ENCODE data around the gene AARSD1. TPM values are rescaled to one million over a fixed set of nuclear protein-coding genes. Genes with fewer than 3 reads are reported as not detected.
"Not testable (repeated sequence)": the region's sequence is repeated elsewhere in the genome, so short reads cannot be mapped to it uniquely, and the experiment has no call there.

The AARSD1 gene, protein sequence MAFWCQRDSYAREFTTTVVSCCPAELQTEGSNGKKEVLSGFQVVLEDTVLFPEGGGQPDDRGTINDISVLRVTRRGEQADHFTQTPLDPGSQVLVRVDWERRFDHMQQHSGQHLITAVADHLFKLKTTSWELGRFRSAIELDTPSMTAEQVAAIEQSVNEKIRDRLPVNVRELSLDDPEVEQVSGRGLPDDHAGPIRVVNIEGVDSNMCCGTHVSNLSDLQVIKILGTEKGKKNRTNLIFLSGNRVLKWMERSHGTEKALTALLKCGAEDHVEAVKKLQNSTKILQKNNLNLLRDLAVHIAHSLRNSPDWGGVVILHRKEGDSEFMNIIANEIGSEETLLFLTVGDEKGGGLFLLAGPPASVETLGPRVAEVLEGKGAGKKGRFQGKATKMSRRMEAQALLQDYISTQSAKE
- 17.7 and 38.9 TPM in 2 replicates for total RNA-seq (2014; rRNA removed; shearing (Covaris generic); ENCODE audit: low replicate concordance)

DNA sequence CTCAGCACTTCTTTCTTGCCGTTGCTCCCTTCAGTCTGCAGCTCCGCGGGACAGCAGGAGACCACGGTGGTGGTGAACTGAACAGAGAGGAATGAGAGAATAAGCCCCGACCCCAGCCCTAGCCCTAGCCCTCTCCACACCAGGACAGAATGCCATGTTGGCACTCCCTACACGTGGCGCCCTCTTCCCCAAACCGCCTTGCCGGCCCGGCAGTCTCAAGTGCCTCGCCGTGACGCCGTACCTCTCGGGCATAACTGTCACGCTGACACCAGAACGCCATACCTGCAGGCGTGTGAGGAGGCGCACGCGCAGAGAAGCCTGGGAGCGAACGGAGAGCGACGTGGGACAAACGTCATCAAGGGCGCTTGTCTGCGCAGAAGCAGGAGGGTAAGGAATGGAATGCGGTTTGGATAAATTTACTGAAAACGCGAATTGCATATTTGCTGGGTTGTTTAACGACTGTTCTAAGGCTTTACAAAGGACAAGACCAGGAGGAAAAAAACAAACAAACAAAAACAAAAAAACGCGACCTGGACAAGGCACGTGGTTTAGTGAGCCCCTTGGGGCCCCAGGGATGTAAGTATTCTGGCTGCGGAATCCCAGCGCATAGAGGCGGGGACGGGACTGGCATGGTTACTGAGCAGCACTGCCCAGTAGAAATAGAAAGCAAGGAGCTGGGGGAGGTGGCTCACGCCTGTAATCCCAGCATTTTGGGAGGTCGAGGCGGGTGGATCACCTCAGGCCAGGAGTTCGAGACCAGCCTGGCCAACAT, at the start of gene AARSD1:
AARSD1 (minus strand) TSS at position 294 of the 772 bp plus-strand sequence; CDS start at position 280, 14 bp downstream.
- Histone ChIP-seq H4K20me1 (ENCODE audit: insufficient read depth, low read depth, low read length) (no peaks in the 10 kb centered on the region), H3K27me3 (ENCODE audit: low read length) (no peaks in the 10 kb centered on the region), H3K9me2 (replicated peaks; ENCODE audit: insufficient read depth, low read length) (no peaks in the 10 kb centered on the region), H3K27ac (ENCODE audit: low read length) (peak within 1 kb of the TSS; percentile 64), H3K79me2 (ENCODE audit: low read length) (peaks cover 25% of the 10 kb centered on the region), H3K9ac (ENCODE audit: low read length) (peak within 1 kb of the TSS; percentile 77), H3K4me2 (ENCODE audit: low read depth, low read length, poor library complexity, severe bottlenecking) (peak within 1 kb of the TSS; percentile 82), H3K4me1 (ENCODE audit: low read length) (peaks cover 21% of the 10 kb centered on the region), H3K9me3 (ENCODE audit: low read length) (no peaks in the 10 kb centered on the region), H2AFZ (ENCODE audit: low read length) (peak within 1 kb of the TSS; percentile 75; the same call in 1 of the 2 replicates), H3K36me3 (ENCODE audit: insufficient read depth, low read length) (peaks cover 20% of the 10 kb centered on the region), H3K4me3 (ENCODE audit: low read length) (peak within 1 kb of the TSS; percentile 82)
- DNase-seq = peak; percentile 97

DNA sequence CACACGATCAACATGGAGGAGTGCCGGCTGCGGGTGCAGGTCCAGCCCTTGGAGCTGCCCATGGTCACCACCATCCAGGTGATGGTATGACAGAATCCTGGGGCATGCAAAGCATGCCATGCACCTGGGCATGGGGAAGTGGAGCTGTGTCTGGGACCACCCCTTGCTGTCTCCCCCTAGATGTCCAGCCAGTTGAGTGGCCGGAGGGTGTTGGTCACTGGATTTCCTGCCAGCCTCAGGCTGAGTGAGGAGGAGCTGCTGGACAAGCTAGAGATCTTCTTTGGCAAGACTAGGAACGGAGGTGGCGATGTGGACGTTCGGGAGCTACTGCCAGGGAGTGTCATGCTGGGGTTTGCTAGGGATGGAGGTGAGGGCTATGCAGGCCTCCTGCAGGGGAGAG, 49.0 kb upstream of the AARSD1 start:
- H3K27me3 ChIP-seq (ENCODE audit: low read length) = no peaks in the 10 kb centered on the region

DNA sequence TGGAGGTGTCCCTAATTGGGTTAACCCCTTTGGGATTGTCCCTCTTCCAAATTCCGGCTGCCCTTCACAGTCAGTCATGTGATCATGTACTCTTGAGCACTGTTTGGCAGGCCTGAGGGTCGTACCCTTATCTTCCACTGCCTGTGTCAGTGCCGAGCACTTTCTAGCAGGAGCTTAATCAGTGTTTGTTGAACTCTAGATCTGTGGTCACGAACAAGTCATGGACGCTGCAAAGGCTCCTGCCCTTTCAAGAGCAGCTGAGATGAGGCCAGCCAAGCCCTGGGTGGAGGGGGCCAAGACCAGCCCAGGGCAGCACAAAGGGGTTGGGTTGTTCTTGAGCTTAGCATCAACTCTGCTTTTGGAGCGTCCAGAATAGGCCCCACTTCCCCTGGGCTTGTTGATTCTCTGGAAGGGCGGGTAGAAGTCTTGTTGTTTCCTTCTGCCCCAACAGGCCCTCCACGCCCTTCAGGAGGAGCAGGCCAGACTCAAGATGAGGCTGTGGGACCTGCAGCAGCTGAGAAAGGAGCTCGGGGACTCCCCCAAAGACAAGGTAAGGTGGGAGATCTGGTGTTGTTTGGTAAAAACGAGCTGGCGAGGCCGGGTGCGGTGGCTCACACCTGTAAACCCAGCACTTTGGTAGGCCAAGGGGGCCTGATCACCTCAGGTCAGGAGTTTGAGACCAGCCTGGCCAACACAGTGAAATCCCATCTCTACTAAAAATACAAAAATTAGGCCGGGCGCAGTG, 47.6 kb upstream of the AARSD1 start:
- no peaks in the 10 kb centered on the region for H3K9me2 ChIP-seq (replicated peaks; ENCODE audit: insufficient read depth, low read length)
- H3K4me1 ChIP-seq (ENCODE audit: low read length) = peaks cover 3% of the 10 kb centered on the region
- no peak overlapping the region for H2AFZ ChIP-seq (ENCODE audit: low read length)
- no peak for DNase-seq
- H3K27me3 ChIP-seq (ENCODE audit: low read length) = no peaks in the 10 kb centered on the region
- H3K4me3 ChIP-seq (ENCODE audit: low read length) = no peak overlapping the region
- no peaks in the 10 kb centered on the region for H3K9me3 ChIP-seq (ENCODE audit: low read length)
- H4K20me1 ChIP-seq (ENCODE audit: insufficient read depth, low read depth, low read length) = no peaks in the 10 kb centered on the region
- no peak overlapping the region for H3K9ac ChIP-seq (ENCODE audit: low read length)
- H3K4me2 ChIP-seq (ENCODE audit: low read depth, low read length, poor library complexity, severe bottlenecking) = no peak overlapping the region
- no peak overlapping the region for H3K27ac ChIP-seq (ENCODE audit: low read length)
- H3K36me3 ChIP-seq (ENCODE audit: insufficient read depth, low read length) = no peaks in the 10 kb centered on the region
- H3K79me2 ChIP-seq (ENCODE audit: low read length) = no peaks in the 10 kb centered on the region

More for the DNA sequence above, 49.0 kb upstream of the AARSD1 start:
- H2AFZ ChIP-seq (ENCODE audit: low read length) = no peak overlapping the region
- H3K9me3 ChIP-seq (ENCODE audit: low read length) = no peaks in the 10 kb centered on the region
- DNase-seq = no peak
- H4K20me1 ChIP-seq (ENCODE audit: insufficient read depth, low read depth, low read length) = no peaks in the 10 kb centered on the region
- H3K79me2 ChIP-seq (ENCODE audit: low read length) = no peaks in the 10 kb centered on the region
- H3K27ac ChIP-seq (ENCODE audit: low read length) = no peak overlapping the region
- no peaks in the 10 kb centered on the region for H3K36me3 ChIP-seq (ENCODE audit: insufficient read depth, low read length)
- no peak overlapping the region for H3K9ac ChIP-seq (ENCODE audit: low read length)
- H3K4me2 ChIP-seq (ENCODE audit: low read depth, low read length, poor library complexity, severe bottlenecking) = no peak overlapping the region
- H3K4me3 ChIP-seq (ENCODE audit: low read length) = no peak overlapping the region
- no peaks in the 10 kb centered on the region for H3K9me2 ChIP-seq (replicated peaks; ENCODE audit: insufficient read depth, low read length)
- peaks cover 5% of the 10 kb centered on the region for H3K4me1 ChIP-seq (ENCODE audit: low read length)

DNA sequence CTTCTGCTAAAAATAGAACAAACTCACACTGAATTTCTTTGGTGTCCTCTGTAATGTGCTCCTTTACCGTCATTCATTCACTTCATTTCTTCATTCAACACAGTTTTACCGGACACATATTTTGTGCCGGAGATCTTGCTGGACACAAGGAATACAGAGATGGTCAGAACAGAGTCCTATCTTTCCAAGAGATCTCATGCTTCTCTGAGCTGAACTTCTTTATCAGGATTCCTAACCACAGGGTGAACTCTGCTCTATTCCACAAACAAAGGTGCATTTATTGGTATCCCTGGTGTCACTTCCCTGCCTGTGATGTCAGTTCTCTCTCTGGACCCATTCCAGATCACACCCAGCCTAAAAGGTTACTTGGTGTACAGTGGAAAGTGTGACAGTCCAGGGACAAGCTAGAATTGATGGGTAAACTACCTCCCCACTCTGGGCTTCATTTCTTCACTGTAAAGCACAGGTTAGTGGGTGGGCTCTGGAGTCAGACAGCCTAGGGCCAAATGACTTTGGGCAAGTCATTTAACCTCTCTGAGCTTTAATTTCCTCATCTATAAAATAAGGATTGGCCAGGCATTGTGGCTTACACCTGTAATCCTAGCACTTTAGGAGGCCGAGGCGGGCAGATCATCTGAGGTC, 46.5 kb upstream of the AARSD1 start:
- Histone ChIP-seq H3K4me3 (ENCODE audit: low read length) (no peak overlapping the region), H4K20me1 (ENCODE audit: insufficient read depth, low read depth, low read length) (no peaks in the 10 kb centered on the region), H3K4me2 (ENCODE audit: low read depth, low read length, poor library complexity, severe bottlenecking) (no peak overlapping the region), H3K79me2 (ENCODE audit: low read length) (no peaks in the 10 kb centered on the region), H3K9me2 (replicated peaks; ENCODE audit: insufficient read depth, low read length) (no peaks in the 10 kb centered on the region), H2AFZ (ENCODE audit: low read length) (no peak overlapping the region), H3K27me3 (ENCODE audit: low read length) (no peaks in the 10 kb centered on the region), H3K9me3 (ENCODE audit: low read length) (no peaks in the 10 kb centered on the region), H3K27ac (ENCODE audit: low read length) (no peak overlapping the region), H3K36me3 (ENCODE audit: insufficient read depth, low read length) (no peaks in the 10 kb centered on the region), H3K4me1 (ENCODE audit: low read length) (peaks cover 11% of the 10 kb centered on the region), H3K9ac (ENCODE audit: low read length) (no peak overlapping the region)
- no peak for DNase-seq

DNA sequence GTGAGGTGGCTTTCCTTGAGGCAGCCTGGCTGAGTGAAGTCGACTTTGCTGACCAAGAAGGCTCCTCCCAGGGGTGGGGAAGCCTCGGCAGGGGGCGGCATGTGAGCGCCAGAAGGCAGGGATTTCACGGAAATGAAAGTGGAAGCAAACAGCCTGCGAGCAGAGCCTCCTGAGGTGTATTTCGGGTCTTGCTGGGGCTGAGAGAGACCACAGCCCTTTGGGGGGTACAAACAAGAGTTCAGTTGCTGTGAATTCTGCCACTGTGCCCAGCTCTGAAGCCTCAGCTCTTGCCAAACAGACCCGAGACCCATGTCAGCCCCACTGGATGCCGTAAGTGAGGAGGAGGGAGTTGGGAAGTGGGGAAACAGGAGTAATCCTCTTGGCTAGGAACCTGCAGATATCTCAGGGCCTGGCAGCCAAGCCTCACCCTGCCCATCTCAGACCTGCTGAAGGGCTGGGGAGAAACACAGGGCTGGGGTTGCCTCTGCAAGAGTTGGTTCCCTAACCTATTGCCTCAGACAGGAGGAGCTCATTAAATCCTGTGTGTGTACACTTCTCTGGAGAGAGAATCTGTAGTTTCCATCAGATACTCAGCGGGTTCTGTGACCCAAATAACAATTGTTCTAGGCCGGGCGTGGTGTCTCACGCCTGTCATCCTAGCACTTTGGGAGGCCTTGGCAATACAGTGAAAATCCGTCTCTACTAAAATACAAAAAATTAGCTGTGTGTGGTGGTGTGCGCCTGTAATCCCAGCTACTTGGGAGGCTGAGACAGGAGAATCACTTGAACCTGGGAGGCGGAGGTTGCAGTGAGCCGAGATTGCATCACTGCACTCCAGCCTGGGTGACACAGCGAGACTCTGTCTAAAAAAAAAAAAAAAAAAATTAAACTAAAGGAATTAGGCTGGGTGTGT, 42.6 kb upstream of the AARSD1 start, which contains the start of gene IFI35:
IFI35 (plus strand) TSS at position 146 of the 913 bp plus-strand sequence; CDS start at position 310, 164 bp downstream.
- H3K36me3 ChIP-seq (ENCODE audit: insufficient read depth, low read length) = peaks cover 6% of the 10 kb centered on the region; the same call in 1 of the 2 replicates
- no peaks in the 10 kb centered on the region for H4K20me1 ChIP-seq (ENCODE audit: insufficient read depth, low read depth, low read length)
- H3K9me3 ChIP-seq (ENCODE audit: low read length) = no peaks in the 10 kb centered on the region
- DNase-seq = peak; percentile 93
- peak within 1 kb of the TSS; percentile 84 for H3K9ac ChIP-seq (ENCODE audit: low read length)
- H3K4me2 ChIP-seq (ENCODE audit: low read depth, low read length, poor library complexity, severe bottlenecking) = peak within 1 kb of the TSS; percentile 80
- H2AFZ ChIP-seq (ENCODE audit: low read length) = no peak within 1 kb of the TSS; the same call in 1 of the 2 replicates
- peak within 1 kb of the TSS; percentile 74 for H3K4me3 ChIP-seq (ENCODE audit: low read length)
- H3K79me2 ChIP-seq (ENCODE audit: low read length) = no peaks in the 10 kb centered on the region
- H3K27ac ChIP-seq (ENCODE audit: low read length) = peak within 1 kb of the TSS; percentile 75
- H3K27me3 ChIP-seq (ENCODE audit: low read length) = no peaks in the 10 kb centered on the region
- no peaks in the 10 kb centered on the region for H3K9me2 ChIP-seq (replicated peaks; ENCODE audit: insufficient read depth, low read length)
- H3K4me1 ChIP-seq (ENCODE audit: low read length) = peaks cover 11% of the 10 kb centered on the region

DNA sequence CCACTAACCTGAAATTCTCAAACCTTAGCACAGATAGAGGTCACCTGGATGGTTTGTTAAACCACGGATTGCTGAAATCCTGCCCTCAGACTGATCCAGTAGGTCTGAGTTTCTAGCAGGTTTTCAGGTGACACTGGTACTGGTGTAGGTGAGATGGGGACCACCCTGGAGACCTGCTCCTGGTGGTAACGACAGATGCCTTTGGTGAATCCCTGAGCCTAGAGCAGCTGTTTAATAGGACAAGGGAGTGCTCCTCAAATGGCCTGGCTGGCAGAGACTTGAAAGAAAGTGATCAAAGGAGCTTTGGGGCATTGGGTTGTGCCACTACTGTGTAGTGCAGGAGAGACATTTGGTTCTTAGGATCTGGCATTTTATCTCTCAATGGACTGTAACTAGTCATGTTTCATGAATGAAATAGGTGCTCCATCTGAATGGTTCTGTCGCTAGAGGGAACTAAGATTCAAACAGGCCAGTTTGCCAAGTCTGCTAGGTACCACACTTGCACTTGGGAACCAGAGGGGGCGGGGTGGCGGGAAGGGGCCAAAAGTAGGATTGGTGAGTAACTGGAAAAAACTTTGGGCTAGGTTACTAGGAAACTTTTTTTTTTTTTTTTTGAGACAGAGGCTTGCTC, 39.4 kb upstream of the AARSD1 start:
- Histone ChIP-seq H3K9me2 (replicated peaks; ENCODE audit: insufficient read depth, low read length) (no peaks in the 10 kb centered on the region), H2AFZ (ENCODE audit: low read length) (no peak overlapping the region), H3K9me3 (ENCODE audit: low read length) (no peaks in the 10 kb centered on the region), H3K9ac (ENCODE audit: low read length) (no peak overlapping the region), H3K4me1 (ENCODE audit: low read length) (peaks cover 22% of the 10 kb centered on the region), H3K4me3 (ENCODE audit: low read length) (no peak overlapping the region), H3K4me2 (ENCODE audit: low read depth, low read length, poor library complexity, severe bottlenecking) (no peak overlapping the region), H3K36me3 (ENCODE audit: insufficient read depth, low read length) (peaks cover 24% of the 10 kb centered on the region), H3K79me2 (ENCODE audit: low read length) (peaks cover 14% of the 10 kb centered on the region), H4K20me1 (ENCODE audit: insufficient read depth, low read depth, low read length) (peaks cover 14% of the 10 kb centered on the region), H3K27me3 (ENCODE audit: low read length) (no peaks in the 10 kb centered on the region), H3K27ac (ENCODE audit: low read length) (no peak overlapping the region)
- peak; percentile 61 for DNase-seq

DNA sequence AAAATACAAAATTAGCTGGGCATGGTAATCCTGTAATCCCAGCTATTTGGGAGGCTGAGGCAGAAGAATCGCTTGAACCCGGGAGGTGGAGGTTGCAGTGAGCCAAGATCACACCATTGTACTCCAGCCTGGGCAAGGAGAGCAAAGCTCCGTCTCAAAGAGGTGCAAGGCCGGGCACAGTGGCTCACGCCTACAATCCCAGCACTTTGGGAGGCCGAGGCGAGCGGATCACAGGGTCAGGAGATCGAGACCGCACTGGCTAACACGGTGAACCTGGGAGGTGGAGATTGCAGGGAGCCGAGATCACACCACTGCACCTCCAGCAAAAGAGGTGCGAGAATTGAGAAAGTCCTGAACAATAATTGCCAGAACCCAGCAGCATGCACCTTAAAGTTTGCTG, 36.6 kb upstream of the AARSD1 start:
- Histone ChIP-seq H3K4me1 (ENCODE audit: low read length) (peaks cover 22% of the 10 kb centered on the region), H3K79me2 (ENCODE audit: low read length) (peaks cover 19% of the 10 kb centered on the region), H3K36me3 (ENCODE audit: insufficient read depth, low read length) (peaks cover 24% of the 10 kb centered on the region), H4K20me1 (ENCODE audit: insufficient read depth, low read depth, low read length) (peaks cover 18% of the 10 kb centered on the region)
- H3K9ac ChIP-seq (ENCODE audit: low read length); H3K4me3 ChIP-seq (ENCODE audit: low read length); H2AFZ ChIP-seq (ENCODE audit: low read length); H3K4me2 ChIP-seq (ENCODE audit: low read depth, low read length, poor library complexity, severe bottlenecking); H3K9me3 ChIP-seq (ENCODE audit: low read length); H3K27ac ChIP-seq (ENCODE audit: low read length); H3K9me2 ChIP-seq (replicated peaks; ENCODE audit: insufficient read depth, low read length); H3K27me3 ChIP-seq (ENCODE audit: low read length): not testable (repeated sequence)
- peak; percentile 43 for DNase-seq

Measured in Karpas-422 (cell line).